ENCODE results near the gene WDR59. TPM values are rescaled to one million over a fixed set of nuclear protein-coding genes. Genes with fewer than 3 reads are reported as not detected.

WDR59 gene
- total RNA-seq, 1 donor from 2014 or later = 64.0 TPM

DNA sequence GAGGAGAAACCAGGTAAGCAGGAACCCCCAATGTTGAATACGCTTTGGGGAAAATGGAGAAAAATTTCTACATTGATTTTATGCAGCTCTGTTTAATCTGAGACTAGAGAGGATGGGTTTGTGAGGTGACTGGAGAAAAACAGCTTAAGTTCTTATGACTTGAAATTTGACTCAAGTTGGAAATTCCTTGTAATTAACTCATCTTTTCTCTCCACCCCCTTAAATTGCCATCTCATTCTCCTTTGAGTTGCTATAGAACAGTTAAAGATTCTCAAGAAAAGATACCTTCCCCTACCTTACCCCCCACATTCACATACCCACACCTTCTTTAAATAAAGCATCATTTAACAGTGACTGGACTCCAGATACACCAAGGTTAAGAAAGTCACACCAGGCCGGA lies 38.1 kb upstream of the WDR59 start:
- Histone ChIP-seq H3K4me2 (no peak overlapping the region), H3K4me3 (no peak overlapping the region), H3K4me1 (no peaks in the 10 kb centered on the region), H3K79me2 (ENCODE audit: low read depth) (peaks cover 100% of the 10 kb centered on the region), H3K36me3 (peaks cover 3% of the 10 kb centered on the region), H3K27me3 (no peaks in the 10 kb centered on the region), H3K9ac (no peak overlapping the region), H3K9me3 (ENCODE audit: low read depth) (no peaks in the 10 kb centered on the region), H3K27ac (no peak overlapping the region), H3F3A (ENCODE audit: low read depth) (no peaks in the 10 kb centered on the region), H2AFZ (replicated peaks) (no peak overlapping the region), H4K20me1 (ENCODE audit: low read depth) (peaks cover 8% of the 10 kb centered on the region)
- Mint-ChIP-seq H3K4me3 (no peak overlapping the region), H3K27me3 (ENCODE audit: insufficient read depth, low read depth) (peaks cover 8% of the 10 kb centered on the region), H3K4me1 (peaks cover 3% of the 10 kb centered on the region), H3K9me3 (peaks cover 40% of the 10 kb centered on the region), H3K27ac (peak overlapping the region; percentile 21), H3K36me3 (peaks cover 37% of the 10 kb centered on the region)
- DNase-seq (ENCODE audit: low spot score) = no peak
- TF ChIP-seq EZH2phosphoT487 (IDR thresholded peaks at IDR 0.05) (no peak), EZH2 (IDR thresholded peaks at IDR 0.05) (no peak), CTCF (IDR thresholded peaks at IDR 0.05) (no peak)

DNA sequence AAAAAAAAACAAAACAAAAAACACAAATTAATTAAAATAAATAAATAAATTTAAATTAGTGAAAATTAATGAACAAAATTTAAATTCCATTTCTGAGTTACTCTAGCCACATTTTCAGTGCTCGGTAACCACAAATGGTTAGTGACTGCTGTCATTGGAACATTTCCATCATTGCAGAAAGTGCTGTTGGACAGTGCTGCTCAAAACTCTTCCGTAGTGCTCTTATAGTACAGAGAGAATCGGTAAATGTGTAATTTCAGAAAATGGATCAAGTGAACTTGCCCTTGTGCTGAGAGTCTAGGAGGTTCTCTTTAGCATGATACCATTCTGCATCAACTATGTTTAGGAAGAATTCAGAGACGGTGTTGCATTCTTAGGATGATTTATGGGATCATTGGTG lies 37.6 kb upstream of the WDR59 start:
- Histone ChIP-seq H2AFZ (replicated peaks) (no peak overlapping the region), H3K4me3 (no peak overlapping the region), H4K20me1 (ENCODE audit: low read depth) (peaks cover 12% of the 10 kb centered on the region), H3K4me1 (no peaks in the 10 kb centered on the region), H3K27me3 (no peaks in the 10 kb centered on the region), H3K36me3 (peaks cover 3% of the 10 kb centered on the region), H3K9ac (no peak overlapping the region), H3K9me3 (ENCODE audit: low read depth) (no peaks in the 10 kb centered on the region), H3F3A (ENCODE audit: low read depth) (no peaks in the 10 kb centered on the region), H3K27ac (no peak overlapping the region), H3K79me2 (ENCODE audit: low read depth) (peaks cover 100% of the 10 kb centered on the region), H3K4me2 (no peak overlapping the region)
- Mint-ChIP-seq H3K27ac (peak overlapping the region; percentile 21), H3K36me3 (peaks cover 37% of the 10 kb centered on the region), H3K27me3 (ENCODE audit: insufficient read depth, low read depth) (peaks cover 8% of the 10 kb centered on the region), H3K4me3 (no peak overlapping the region), H3K4me1 (peaks cover 3% of the 10 kb centered on the region), H3K9me3 (peaks cover 40% of the 10 kb centered on the region)
- no peak for TF ChIP-seq EZH2 (IDR thresholded peaks at IDR 0.05)
- no peak for DNase-seq (ENCODE audit: low spot score)

DNA sequence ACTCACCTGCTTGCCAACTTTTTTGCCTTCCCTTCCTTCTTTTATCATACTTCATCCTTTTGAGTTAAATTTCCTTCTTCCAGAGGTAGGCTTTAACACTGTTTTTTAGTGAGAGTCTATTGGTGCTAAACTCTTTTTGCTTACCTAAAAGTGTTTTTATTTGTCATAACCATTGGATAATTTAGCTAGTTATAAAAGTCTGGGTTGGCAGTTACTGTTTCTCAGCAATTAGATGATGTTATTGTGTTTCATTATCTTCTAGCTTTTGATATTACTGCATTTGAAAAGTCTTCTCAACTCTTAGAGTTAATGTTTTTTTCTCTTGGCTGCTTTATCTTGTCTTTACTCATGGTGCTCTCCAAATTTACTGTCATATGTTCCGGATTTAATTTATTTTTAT lies 36.5 kb upstream of the WDR59 start:
- Histone ChIP-seq H3K9me3 (ENCODE audit: low read depth) (no peaks in the 10 kb centered on the region), H3F3A (ENCODE audit: low read depth) (no peaks in the 10 kb centered on the region), H3K4me2 (no peak overlapping the region), H4K20me1 (ENCODE audit: low read depth) (peaks cover 6% of the 10 kb centered on the region), H3K36me3 (peaks cover 3% of the 10 kb centered on the region), H3K79me2 (ENCODE audit: low read depth) (peaks cover 100% of the 10 kb centered on the region), H3K9ac (no peak overlapping the region), H2AFZ (replicated peaks) (no peak overlapping the region), H3K27me3 (no peaks in the 10 kb centered on the region), H3K27ac (no peak overlapping the region), H3K4me1 (no peaks in the 10 kb centered on the region), H3K4me3 (no peak overlapping the region)
- Mint-ChIP-seq H3K27me3 (ENCODE audit: insufficient read depth, low read depth) (peaks cover 8% of the 10 kb centered on the region), H3K4me3 (no peak overlapping the region), H3K9me3 (peaks cover 40% of the 10 kb centered on the region), H3K27ac (no peak overlapping the region), H3K4me1 (peaks cover 3% of the 10 kb centered on the region), H3K36me3 (peaks cover 37% of the 10 kb centered on the region)
- TF ChIP-seq CTCF (IDR thresholded peaks at IDR 0.05) = no peak
- TF ChIP-seq EZH2phosphoT487 (IDR thresholded peaks at IDR 0.05) = no peak
- no peak for TF ChIP-seq EZH2 (IDR thresholded peaks at IDR 0.05)
- DNase-seq (ENCODE audit: low spot score) = no peak

DNA sequence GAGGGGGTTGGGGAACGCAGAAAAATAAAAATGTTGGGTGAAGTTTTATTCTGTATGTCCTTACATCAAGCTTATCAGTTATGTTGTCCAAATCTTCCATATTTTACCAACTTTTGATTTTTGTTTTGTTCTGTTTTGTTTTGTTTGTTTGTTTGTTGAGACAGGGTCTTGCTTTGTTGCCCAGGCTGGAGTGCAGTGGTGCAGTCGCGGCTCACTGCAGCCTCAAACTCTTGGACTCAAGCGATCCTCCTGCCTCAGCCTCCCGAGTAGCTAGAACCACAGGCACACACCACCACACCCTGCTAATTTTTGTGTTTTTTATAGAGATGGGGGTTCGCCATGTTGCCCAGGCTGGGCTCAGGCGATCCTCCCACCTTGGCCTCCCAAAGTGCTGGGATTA lies 34.7 kb upstream of the WDR59 start:
- no peaks in the 10 kb centered on the region for H3K9me3 ChIP-seq (ENCODE audit: low read depth)
- peaks cover 100% of the 10 kb centered on the region for H3K79me2 ChIP-seq (ENCODE audit: low read depth)
- no peak overlapping the region for H3K27ac ChIP-seq
- no peak overlapping the region for H2AFZ ChIP-seq (replicated peaks)
- no peaks in the 10 kb centered on the region for H3F3A ChIP-seq (ENCODE audit: low read depth)
- no peak overlapping the region for H3K4me3 ChIP-seq
- Mint-ChIP-seq H3K27me3 (ENCODE audit: insufficient read depth, low read depth) (peaks cover 8% of the 10 kb centered on the region), H3K4me1 (peaks cover 3% of the 10 kb centered on the region), H3K27ac (no peak overlapping the region), H3K4me3 (no peak overlapping the region), H3K9me3 (peaks cover 40% of the 10 kb centered on the region), H3K36me3 (peaks cover 43% of the 10 kb centered on the region)
- no peaks in the 10 kb centered on the region for H3K27me3 ChIP-seq
- no peak for DNase-seq (ENCODE audit: low spot score)
- no peaks in the 10 kb centered on the region for H3K4me1 ChIP-seq
- no peak overlapping the region for H3K4me2 ChIP-seq
- H4K20me1 ChIP-seq (ENCODE audit: low read depth) = peaks cover 6% of the 10 kb centered on the region
- TF ChIP-seq EZH2phosphoT487 (IDR thresholded peaks at IDR 0.05) (no peak), CTCF (IDR thresholded peaks at IDR 0.05) (no peak), EZH2 (IDR thresholded peaks at IDR 0.05) (no peak)
- H3K9ac ChIP-seq = no peak overlapping the region
- peaks cover 3% of the 10 kb centered on the region for H3K36me3 ChIP-seq

Measured in neural progenitor cell (in vitro differentiated cells).